ENCODE measurements around the gene RAD51AP2.
"Not testable (repeated sequence)": the region's sequence is repeated elsewhere in the genome, so short reads cannot be mapped to it uniquely, and the experiment has no call there.

Gene RAD51AP2

DNA sequence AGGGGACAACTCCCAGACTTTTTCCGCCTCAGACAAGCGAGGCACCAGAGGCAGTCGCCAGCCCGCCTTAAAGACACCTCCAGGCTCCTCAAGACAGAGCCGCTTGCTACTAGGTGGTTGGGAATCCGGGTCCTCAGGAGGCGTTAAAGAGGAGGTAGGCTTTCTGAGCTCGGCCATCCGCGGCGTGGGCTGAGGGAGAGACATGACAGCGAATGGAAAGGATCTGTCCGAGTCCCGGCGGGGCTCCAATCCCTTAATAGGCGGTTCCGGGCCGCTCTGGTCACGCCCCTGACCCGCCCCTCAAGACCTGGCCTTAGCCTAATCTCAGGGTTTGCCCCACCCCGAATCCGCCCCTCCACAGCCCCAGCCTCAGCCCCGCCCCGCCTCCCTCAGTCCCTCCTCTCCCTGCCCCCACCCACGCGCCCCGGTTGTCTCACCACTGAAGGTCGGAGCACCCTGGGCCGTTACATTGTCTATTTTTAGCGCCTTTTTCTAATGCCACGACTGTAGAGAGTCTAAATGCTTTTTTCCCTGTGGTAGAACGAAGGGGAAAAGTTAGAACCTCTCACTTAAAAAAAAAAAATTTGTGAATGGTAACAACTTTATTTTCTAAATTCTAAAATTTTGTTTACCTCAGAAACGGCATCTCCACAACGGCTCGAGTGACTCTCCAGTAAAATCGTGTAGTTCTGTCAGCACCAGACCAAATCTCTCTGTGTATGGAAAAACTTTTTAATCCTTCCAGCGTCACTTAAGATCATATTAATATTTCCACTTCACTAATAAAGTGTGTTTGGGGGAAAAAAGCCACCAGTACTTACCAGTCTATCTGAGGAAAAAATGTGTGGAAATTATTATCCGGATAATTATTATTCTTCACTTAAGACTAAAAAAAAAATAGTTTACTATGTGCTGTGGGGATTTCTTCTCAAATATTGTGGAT is at the start of gene RAD51AP2:
Gene RAD51AP2 (minus strand): TSS at position 229 of the 943 bp plus-strand sequence. CDS start 25 bp downstream, at position 204.
- in situ Hi-C loops (cut with MboI; ENCODE audit: low sequenced_read_pairs), result no loop called here

- in situ Hi-C loops (cut with MboI; ENCODE audit: low sequenced_read_pairs), result not testable (repeated sequence)
These were observed 47.5 kb upstream of the RAD51AP2 start for GRCh38 chr2:17565726-17566125.

DNA sequence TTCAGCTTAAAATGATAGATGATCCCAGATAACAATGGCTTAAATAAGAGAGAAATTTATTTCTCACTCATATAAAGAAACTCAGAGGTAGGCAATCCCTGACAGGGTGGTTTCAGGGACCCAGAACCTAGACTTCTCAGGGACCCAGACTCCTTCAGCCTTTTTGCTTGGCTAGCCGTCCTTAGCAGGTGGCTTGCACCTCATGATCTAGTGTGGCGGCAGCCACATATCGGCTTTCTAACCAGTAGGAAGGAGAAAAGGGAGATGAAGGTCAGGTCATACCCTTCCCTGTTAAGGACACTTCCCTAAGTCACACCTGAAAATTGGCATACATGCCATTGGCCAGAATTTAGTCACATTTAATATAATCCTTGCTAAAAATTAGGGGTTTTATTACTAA is 40.6 kb upstream of the RAD51AP2 start:
- in situ Hi-C loops (cut with MboI; ENCODE audit: low sequenced_read_pairs), result no loop called here

DNA sequence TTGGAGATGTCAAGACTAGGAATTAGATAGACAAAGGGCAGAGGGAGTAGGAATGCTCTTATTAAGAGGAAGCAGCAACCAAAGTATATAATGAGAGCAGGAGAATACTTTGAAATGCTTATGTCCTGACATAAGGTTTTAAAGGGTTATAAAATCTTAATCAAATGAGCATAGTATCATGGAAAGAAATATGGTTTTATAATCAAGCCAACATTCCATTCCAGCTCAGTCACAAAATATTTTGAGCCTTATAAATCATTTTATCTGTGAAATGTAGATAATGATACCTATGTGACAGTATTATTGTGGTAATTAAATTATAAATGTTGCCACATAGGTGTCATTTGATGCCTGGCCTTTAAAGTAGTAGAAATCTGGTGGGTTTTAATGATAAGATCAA is 39.8 kb upstream of the RAD51AP2 start:
- in situ Hi-C loops (cut with MboI; ENCODE audit: low sequenced_read_pairs), result no loop called here

DNA sequence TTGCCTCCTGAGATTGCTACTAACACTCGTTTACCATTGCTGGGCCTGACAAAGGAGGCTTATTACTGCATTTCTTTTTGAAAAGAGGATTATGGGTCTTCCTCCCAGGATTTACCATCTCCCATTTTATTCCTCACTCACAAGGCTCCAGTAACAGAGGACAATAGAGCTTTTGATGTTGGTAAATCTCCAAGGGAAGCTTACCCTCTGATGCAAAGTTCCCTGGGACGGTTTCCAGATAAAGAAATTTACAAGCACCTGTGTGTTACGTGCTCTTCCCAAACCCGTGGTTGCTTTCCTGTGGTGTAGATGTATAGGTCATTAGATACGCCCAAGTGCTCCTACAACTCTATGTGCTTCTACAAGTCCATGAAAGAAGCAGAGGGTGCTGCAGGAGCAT is 39.4 kb upstream of the RAD51AP2 start:
- in situ Hi-C loops (cut with MboI; ENCODE audit: low sequenced_read_pairs), result no loop called here

DNA sequence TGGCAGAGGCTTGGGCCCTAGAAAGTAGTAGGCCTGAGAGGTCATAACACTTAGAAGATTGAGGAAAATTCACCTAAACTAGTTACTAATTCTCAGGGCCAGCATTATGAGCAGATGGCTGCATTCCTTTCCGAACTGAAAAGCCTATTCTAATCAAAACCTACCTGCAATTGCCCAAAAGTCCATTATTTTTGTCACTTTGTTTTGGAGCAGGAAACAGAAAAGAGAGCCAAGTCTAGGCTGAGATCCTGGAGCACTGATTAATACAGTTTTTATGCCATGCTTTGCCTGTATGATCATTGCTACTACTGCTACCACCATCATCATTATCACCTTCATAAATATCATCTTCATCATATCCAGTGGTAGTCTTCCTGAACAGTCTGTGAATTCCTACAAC is 36.9 kb upstream of the RAD51AP2 start:
- in situ Hi-C loops (cut with MboI; ENCODE audit: low sequenced_read_pairs), result no loop called here

DNA sequence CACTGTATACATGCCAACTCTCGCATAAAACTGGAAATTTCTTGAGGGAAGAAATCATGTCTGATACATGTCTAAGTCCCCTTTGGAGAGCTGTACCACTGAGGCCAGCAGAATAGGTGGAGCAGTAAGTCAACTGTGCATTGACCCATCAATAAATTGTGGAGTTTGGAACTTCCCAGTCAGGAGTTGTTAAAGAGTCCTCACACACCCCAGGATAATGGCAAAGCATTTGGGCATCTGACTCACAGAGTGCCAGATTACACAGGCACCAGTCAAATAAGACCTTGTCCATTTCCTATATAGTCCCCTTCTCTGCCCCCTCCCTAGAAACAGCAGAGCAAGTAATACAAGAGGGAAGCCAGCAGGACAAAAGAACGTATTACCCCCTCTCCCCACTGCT is 32.7 kb upstream of the RAD51AP2 start:
- in situ Hi-C loops (cut with MboI; ENCODE audit: low sequenced_read_pairs), result no loop called here

DNA sequence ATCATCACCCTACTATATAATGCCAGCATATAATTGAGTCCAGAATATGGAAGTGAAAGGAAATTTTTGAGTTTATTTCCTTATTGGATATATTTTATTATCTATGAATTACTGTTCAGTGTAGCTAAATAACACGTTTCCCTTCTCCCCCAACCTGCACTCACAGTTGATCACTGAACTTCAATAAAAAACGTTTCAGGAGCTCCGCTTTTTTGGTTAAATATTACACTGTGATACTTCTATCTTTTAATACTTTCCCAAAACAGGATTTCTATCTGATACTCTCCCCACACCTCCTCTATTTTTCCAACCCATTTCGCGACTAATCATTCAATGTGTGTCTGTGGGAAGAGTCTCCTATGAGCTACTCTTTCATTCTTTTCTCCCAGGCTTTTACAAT is 29.5 kb upstream of the RAD51AP2 start:
- in situ Hi-C loops (cut with MboI; ENCODE audit: low sequenced_read_pairs), result no loop called here

GRCh38 chr2:17547237-17547636 is 29.0 kb upstream of the RAD51AP2 start:
- in situ Hi-C loops (cut with MboI; ENCODE audit: low sequenced_read_pairs), result no loop called here

DNA sequence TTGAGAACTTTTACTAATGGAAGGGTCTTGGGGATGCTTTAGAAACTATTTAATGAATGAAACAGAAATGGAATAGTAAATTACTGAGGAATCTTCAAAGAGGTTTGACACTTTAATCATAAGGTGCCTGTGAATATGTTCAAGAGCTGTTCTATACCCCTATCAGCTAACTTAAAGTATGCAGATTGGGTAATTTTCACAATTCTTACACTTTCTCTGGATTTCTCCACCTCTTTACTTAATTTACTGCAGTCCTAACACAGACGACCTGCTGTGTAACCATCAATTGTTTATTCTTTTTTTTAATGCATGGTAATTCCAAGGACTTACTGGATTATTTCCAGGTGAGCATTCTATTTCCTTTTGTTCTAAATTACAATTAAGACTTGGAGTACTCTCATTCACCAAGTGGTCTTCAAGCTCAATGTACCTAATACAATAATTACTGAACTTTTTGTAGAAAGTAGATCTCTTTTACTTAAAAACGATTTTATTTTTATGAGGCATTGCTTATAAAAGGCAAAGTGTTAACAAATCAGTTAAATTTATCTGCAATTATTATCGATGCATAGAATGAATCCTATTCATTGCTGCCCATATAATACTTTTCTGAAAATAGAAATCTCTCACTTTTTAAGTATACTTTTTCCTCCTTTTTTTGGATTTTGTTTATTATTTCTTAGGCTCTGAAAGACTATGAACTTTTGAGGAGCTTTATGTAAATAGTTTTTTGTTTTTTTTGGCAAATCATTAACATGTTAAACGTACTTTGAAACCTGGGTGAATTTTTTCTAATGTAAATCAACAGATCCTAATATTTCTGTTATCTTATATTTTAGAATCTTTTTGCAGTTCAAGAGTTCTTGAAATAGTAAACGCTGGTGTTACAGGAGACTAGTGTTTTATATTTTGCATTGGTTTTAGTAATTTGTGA is 27.7 kb upstream of the RAD51AP2 start:
- in situ Hi-C loops (cut with MboI; ENCODE audit: low sequenced_read_pairs), result no loop called here

DNA sequence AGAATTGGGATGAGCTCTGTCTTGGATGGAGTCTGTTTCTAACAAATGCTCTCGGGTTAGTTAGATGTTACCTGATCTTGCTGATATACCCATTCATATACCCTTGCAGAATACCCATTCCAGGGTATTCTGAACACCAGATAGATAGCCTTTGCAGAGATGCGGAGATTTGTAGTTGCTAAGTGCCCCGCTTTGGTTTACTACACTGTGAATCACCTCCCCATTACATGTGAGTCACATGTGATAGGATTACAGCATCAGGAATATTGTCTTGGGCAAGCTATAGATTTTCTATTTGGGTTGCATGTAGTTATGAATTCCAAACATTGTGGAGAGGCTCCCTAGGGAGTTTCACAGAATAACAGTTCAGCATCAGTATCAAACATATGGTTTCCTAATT is 26.0 kb upstream of the RAD51AP2 start:
- in situ Hi-C loops (cut with MboI; ENCODE audit: low sequenced_read_pairs), result no loop called here

- in situ Hi-C loops (cut with MboI; ENCODE audit: low sequenced_read_pairs), result no loop called here
These were observed 25.6 kb upstream of the RAD51AP2 start for GRCh38 chr2:17543848-17544247.

GRCh38 chr2:17543131-17543660 is 25.0 kb upstream of the RAD51AP2 start:
- in situ Hi-C loops (cut with MboI; ENCODE audit: low sequenced_read_pairs), result no loop called here

GRCh38 chr2:17542471-17542870 is 24.2 kb upstream of the RAD51AP2 start:
- in situ Hi-C loops (cut with MboI; ENCODE audit: low sequenced_read_pairs), result no loop called here

GRCh38 chr2:17541531-17541950 is 23.3 kb upstream of the RAD51AP2 start:
- in situ Hi-C loops (cut with MboI; ENCODE audit: low sequenced_read_pairs), result no loop called here

GRCh38 chr2:17540813-17541530 is 22.7 kb upstream of the RAD51AP2 start:
- in situ Hi-C loops (cut with MboI; ENCODE audit: low sequenced_read_pairs), result no loop called here

DNA sequence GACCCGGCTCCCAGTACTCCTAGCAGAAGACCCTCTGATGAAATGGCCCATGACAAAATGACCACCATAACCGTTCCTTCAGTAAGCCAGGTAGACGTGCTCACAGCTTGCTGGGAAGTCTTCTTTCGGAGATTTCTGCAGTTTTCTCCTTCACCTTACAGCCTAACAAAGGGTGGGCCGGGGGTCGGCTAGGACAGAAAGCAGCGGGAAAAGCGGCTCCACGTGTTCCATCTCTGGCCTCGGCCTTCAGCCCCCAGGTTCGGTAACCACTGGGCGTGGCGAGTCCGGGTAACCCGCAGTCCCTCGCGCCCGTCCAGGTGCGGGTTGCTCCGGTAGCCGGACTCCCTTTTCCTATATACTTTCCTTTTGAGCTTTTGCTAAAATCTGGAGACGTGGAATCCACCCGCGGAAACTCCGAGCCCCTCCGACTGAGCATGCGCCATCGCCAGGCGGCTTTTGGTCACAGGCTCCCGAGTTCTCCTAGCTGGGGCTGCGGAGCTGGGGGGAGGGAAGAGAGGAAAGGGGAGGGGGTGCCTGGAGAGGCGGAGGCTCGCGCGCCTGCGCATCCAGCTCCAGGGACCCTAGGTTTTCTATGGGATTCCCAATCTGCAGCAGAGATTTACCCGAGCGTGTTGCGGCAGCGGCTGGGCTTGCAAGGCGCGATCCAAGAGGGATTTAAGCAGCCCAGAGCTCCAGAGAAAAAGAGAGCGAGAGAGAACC is 22.0 kb upstream of the RAD51AP2 start, which contains the start of gene VSNL1:
Gene VSNL1 (plus strand): TSS at position 604 of the 720 bp plus-strand sequence. CDS start 51,379 bp downstream, outside the sequence.
- in situ Hi-C loops (cut with MboI; ENCODE audit: low sequenced_read_pairs), result no loop called here

DNA sequence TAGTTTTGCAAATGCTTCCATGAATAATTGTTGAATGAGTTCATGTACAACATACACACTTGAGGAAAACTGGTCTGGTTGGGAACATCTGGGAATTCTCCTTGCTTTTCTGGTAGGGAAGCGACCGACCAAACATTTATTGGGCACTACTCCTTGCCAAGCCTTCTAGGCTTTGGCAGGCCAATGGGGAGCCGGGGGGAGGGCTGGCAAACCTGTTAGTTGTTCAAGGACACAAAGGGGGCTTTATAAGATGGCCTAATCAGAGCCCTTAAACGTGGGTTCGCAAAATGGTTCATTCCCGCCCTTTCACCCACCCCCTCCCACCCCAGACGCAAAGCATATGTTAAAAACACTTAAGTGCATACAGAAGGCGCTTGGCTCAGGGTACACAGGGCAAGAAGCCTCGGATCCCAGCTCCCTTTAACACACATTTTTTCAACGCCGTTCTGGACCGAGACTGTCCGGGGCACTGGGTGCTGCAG is 21.4 kb upstream of the RAD51AP2 start:
- in situ Hi-C loops (cut with MboI; ENCODE audit: low sequenced_read_pairs), result no loop called here

GRCh38 chr2:17538844-17539554 is 20.8 kb upstream of the RAD51AP2 start:
- in situ Hi-C loops (cut with MboI; ENCODE audit: low sequenced_read_pairs), result no loop called here
